DOHH2 (cell line): ENCODE measurements around the gene S100A8.

ENCODE experiments used
- CTCF ChIP-seq: fragments of 200-600 bp; sonication (generic); IDR thresholded peaks from one replicate; pipeline ENCODE4 v1.5.1; 2014; ENCODE audit warnings: antibody characterized with exemption, mild to moderate bottlenecking, low read depth, low read length; ENCODE audit not compliant: poor library complexity, severe bottlenecking
- EZH2phosphoT487 ChIP-seq: fragments of 200-600 bp; sonication (generic); IDR thresholded peaks from 2 replicates; pipeline ENCODE4 v1.6.1; 2017; ENCODE audit warnings: borderline replicate concordance, mild to moderate bottlenecking, antibody characterized with exemption, low read length, moderate library complexity, mixed read lengths

GRCh38 chr1:153429266-153430165 lies 38.6 kb upstream of the S100A8 start:
- TF ChIP-seq CTCF (no peak), EZH2phosphoT487 (no peak)
